B cell (primary cell): ENCODE data around the gene MTHFD2L.

Source experiments
- CTCF ChIP-seq: fragments of 200-600 bp; IDR thresholded peaks from one replicate; pipeline ENCODE4 v1.8.0; 2022; ENCODE audit warnings: antibody characterized with exemption, mild to moderate bottlenecking
- EZH2 ChIP-seq: IDR thresholded peaks from 2 replicates; pipeline ENCODE4 v1.6.1; 2012; ENCODE audit warnings: borderline replicate concordance, low read depth, mild to moderate bottlenecking, moderate library complexity, low read length; ENCODE audit not compliant: insufficient read depth, poor library complexity, severe bottlenecking

- no peak for TF ChIP-seq CTCF
- TF ChIP-seq EZH2 = no peak
These were observed 120.6 kb downstream of the MTHFD2L start for GRCh38 chr4:74278490-74278889.
